GM19397 (cell line): ENCODE measurements around the gene RAPGEF1.
"Not testable (repeated sequence)": the region's sequence is repeated elsewhere in the genome, so short reads cannot be mapped to it uniquely, and the experiment has no call there.

Experiments
- ATAC-seq: cut with Tn5 transposase; IDR thresholded peaks from one replicate; pipeline ENCODE4 v1.9.1; 2021; ENCODE audit warnings: mild to moderate bottlenecking, moderate library complexity; ENCODE audit not compliant: unreplicated experiment

RAPGEF1 gene

DNA sequence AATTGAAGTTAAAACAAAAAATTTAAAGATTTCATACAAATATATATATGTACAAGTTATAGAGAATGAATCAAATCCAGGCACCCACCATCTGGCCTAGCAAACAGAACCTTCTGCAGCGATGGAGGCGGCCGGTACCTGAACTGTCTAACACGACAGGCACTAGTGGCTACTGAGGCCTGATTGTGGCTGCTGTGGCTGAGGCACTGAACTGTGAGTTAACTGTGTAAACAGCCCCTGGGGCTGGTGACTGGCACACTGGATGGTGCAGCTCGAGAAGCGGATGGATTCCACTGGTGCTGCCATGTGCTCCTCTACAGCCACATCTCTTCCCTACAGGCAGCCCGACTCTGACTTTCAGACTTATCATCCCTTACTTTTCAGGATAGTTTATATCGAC lies 82.4 kb downstream of the RAPGEF1 start:
- no peak for ATAC-seq

DNA sequence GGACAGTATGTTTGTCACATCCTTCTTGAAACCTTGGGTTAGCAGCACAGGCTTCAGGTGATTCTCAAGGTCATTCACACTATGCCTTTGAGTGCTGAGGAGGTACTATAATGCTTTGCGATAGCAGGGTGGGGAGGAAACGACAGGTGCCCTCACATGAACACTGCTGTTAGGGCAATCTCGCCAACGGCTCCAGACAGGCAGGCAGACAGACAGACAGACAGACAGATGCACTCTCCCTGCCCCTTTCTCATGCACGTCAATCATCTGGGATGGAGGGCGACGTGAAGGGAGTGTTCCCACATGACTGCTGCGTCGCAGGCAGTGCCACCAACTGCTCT lies 82.9 kb downstream of the RAPGEF1 start:
- ATAC-seq: peak; percentile 8

GRCh38 chr9:131656356-131657036 lies 83.4 kb downstream of the RAPGEF1 start:
- peak; percentile 65 for ATAC-seq

DNA sequence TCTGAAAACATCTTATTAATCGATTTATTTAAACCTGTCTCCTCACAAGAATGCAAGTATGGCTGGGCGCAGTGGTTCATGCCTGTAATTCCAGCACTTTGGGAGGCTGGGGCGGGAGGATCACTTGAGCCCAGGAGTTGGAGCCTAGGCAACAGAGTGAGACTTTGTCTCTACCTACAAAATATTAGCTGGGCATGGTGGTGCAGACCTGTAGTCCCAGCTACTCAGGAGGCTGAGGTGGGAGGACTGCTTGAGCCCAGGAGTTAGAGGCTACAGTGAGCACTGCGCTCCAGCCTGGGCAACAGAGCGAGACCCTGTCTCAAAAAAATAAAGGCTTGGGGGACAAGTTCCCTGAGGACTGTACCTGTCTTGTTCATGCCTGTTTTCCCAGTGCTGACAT lies 85.5 kb downstream of the RAPGEF1 start:
- not testable (repeated sequence) for ATAC-seq

- ATAC-seq: no peak
Observed at GRCh38 chr9:131651599-131651998, 88.3 kb downstream of the RAPGEF1 start.

DNA sequence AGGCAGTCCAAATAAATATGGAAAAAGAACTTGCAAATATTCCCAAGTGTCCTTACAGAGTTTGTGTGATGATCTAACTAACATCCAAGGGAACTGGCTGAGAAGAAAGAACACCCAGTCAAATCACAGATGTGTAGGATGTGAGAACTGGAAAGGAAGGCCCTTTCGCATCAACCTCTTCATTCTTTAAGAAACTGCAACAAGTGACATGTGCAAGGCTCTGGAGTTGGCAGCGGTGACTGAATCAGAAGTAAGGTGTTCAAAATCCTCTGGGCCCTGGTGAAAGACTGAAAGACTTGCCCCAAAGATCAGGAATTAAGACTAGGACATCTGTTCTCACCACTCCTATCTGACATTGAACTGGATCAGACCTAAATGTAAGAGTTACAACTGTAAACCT lies 88.7 kb downstream of the RAPGEF1 start:
- no peak for ATAC-seq

DNA sequence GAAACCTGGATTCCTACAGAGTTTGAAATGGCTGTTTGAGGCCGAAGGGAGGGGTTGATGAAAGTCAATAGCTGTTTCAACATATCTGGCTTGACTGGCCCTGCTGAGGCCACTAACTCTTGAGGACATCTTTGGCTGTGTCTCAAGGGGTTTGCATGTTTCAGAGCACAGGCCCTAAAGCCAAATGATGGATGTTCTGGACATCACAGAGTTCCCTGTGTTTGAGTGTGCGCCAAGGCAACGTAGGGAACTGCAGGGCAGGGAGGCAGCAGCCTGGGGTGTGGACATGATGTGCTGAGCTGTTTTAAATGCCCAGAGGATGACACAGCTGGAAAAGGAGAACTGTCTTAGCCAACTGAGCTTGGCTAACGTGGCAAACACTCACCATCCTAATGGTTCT lies 89.6 kb downstream of the RAPGEF1 start:
- ATAC-seq: no peak

- no peak for ATAC-seq
Observed at GRCh38 chr9:131649646-131650045, 90.2 kb downstream of the RAPGEF1 start.

GRCh38 chr9:131645078-131645776 lies 94.6 kb downstream of the RAPGEF1 start:
- no peak for ATAC-seq

DNA sequence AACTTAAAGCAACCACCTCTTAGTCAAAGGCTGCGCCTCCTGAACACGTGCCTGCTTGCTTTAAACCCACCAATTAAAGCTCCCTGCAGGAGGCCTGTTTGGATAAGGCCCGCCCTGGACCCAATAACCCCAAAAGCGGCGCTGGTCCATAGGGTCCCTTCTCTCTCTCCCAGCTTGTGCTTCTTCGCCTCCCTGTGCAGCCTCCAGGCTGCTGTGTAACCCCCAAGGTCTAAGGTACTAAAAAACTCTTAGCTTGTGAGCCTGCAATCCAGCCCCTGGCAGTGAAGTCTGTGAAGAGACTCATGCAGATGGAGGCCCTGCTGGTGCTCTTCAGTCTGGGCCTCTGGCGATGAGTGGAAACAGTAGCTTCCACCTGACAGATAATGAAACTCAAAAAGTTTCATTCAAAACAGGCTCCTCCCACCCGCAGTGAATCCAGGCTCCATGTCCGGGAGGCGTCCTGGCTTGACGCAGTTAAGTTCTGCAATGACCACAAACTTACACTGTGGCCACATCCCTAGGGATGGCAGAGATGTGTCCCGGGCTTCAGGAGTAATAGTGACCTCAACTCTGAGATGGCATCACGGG lies 97.3 kb downstream of the RAPGEF1 start:
- ATAC-seq: no peak

GRCh38 chr9:131641618-131642495 lies 98.0 kb downstream of the RAPGEF1 start:
- ATAC-seq: no peak

DNA sequence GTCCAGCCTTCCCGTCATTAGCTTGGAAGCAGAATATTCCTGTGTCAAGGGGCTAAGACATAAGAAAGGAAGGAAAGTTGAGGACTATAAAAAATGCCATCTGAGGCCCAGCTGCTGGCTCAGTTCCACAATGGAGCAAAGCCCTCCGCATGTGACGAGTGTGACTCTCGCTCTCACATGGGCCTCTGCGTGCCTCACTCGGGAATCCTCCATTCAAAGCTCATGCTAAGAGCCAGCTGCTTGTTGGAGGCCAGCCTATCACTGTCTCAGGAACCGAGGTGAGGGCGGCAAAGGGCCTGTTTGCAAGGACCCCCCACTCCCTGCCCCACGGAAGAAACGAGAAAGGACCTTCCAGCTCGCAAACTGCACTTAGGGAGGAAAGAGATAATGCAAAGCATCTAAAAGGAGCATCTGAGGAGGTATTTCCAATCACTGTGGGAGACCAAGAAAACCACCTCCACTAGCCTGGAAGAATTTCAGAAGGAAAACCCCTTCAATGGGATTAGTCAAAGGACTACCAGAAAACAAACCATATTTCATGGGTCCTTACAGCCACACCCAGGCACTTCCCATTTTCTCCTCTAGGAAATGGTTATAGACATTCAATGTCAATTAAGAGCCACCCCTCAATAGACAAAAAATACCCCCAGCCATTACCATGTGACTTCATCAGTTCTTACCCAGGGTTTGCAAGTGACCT lies 99.3 kb downstream of the RAPGEF1 start:
- no peak for ATAC-seq

- no peak for ATAC-seq
Observed at GRCh38 chr9:131639769-131640437, 100.0 kb downstream of the RAPGEF1 start.

- no peak for ATAC-seq
Observed at GRCh38 chr9:131636593-131636992, 103.3 kb downstream of the RAPGEF1 start.

- no peak for ATAC-seq
Observed at GRCh38 chr9:131635892-131636291, 104.0 kb downstream of the RAPGEF1 start.

GRCh38 chr9:131635285-131635684 lies 104.6 kb downstream of the RAPGEF1 start:
- no peak for ATAC-seq

DNA sequence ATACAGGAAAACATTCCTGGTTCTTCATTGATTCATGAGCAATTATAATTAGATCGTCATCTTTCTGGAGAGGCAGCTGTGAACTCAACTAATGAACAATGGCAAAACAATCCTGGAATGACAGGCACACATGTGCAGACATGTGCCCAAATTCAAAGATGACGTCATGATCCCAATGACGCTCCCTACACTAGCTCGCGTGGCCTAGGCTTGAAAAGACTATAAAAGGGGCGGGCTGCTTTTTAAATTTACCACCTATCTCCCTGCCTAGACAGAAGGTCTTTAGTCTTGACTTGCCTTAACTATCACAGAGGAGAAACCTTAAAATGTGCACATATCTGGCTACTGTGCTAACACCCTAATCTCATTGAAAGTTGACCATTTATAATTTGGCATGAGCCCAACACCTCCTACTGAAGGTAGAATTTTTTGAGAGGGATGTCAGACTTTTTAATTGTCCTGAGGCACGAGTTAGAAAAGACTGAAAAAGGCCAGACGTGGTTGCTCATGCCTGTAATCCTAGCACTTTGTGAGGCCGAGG lies 106.3 kb downstream of the RAPGEF1 start:
- ATAC-seq: no peak

DNA sequence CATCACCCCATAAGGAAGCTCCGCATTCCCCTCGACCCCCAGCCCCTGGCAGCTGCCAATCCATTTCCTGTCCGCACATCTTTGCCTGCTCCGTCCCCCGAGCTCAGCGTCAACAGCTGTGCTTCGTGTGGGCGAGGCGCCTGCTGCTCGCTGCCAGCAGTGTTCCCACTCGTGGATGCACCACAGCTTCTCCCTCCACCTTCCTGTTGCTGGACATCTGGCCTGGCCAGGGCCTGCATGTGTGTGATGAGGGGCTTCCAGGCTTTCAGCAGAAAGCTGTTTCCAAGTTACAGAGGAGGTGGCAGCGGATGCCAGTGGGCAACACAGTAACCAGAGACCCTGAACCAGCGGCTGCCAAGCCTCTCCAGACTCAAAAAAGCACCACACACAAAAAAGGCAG lies 108.6 kb downstream of the RAPGEF1 start:
- no peak for ATAC-seq

DNA sequence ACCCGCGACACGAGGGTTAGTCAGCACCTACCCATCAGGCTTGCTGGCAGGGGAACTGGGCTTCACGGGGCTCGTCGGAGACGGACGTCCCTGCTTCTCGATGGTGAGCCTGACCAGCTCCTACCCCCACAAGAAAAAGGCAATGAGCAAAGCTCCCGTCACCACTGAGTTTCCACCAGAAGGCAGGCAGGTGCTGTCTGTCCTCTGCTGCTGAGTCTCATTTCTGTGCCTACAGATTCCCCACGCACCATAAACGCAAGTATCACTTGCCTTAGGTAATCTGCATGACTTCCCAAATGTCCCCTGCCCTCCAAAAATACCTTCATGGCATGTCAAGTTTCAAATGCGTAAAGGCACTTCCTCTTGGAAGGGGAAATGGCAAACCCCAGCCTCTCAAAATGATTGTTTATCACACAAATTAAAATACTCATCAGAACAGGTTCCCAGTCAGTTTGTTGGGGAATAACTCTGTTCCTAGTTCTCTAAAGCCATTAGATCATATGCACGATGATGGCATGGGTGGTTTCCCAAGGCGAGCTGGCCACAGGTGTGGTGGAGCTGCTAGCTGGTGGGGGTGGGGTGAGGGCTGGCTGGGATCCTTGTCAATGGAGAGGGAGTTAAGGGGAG lies 109.6 kb downstream of the RAPGEF1 start:
- peak; percentile 45 for ATAC-seq

DNA sequence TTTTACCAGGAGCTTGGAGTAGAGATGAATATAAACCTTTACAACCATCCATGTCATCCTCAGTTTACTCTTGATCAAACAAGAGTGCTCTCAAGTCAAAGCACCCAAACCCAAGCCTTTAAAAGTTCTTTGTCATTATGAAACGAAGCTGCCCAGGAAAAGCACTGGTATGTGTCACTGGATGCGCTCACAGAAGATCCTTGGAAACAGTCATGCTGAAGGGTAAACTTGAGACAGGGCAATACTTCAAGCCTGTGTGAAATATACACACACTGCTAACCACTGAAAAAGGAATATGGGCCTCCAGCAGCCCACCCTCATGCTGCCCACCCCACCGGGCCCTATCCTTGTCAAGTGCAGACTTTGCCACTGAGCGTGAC lies 110.1 kb downstream of the RAPGEF1 start:
- ATAC-seq: peak; percentile 5
